ENCODE data around the gene ZFP3. TPM values are rescaled to one million over a fixed set of nuclear protein-coding genes. Genes with fewer than 3 reads are reported as not detected.

Gene ZFP3
- total and polyA plus RNA-seq, 2 of the 4 experiments (the other 2 are of a cell fraction) = 0.54 to 0.75 TPM

DNA sequence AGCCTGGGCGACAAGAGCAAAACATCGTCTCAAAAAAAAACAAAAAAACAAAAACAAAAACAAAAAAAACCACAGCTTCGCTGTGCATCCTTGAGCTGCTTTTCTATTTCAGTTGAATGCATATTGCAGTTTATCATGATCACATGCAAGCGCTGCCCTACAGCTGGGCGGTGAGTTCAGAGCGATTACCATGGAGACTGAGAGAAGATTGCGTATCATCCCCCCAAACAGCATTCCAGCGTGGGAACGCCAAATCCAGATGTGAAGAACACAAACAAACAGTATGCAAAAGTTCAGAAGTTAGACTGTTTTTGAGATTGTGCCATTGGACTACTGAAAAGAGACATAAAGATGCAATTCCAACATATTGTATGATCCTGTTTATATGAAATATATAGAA, 28.0 kb upstream of the ZFP3 start:
- Histone ChIP-seq H2BK120ac (ENCODE audit: low read depth, low read length) (no peak overlapping the region), H2AK5ac (ENCODE audit: low read depth, low read length) (no peak overlapping the region), H4K20me1 (ENCODE audit: insufficient read depth, low read length) (no peaks in the 10 kb centered on the region), H4K5ac (ENCODE audit: low read depth, low read length) (no peak overlapping the region), H4K91ac (ENCODE audit: insufficient read depth, low read depth, low read length) (no peak overlapping the region), H2BK20ac (ENCODE audit: low read depth, low read length) (no peak overlapping the region), H2AK9ac (replicated peaks; ENCODE audit: low read depth, low read length, poor library complexity) (no peak overlapping the region), H3K4ac (ENCODE audit: low read depth, low read length) (no peak overlapping the region), H2BK5ac (ENCODE audit: low read depth, low read length, poor library complexity, severe bottlenecking) (no peak overlapping the region), H3K9ac (ENCODE audit: low read depth, low read length) (no peak overlapping the region), H3K4me2 (ENCODE audit: low read depth, low read length) (no peak overlapping the region), H3K4me1 (ENCODE audit: control insufficient read depth, insufficient read depth, low read length) (no peaks in the 10 kb centered on the region), H3K18ac (ENCODE audit: low read depth, low read length) (no peak overlapping the region), H3K9me3 (ENCODE audit: control insufficient read depth, insufficient read depth, low read length) (no peaks in the 10 kb centered on the region), H3K27me3 (ENCODE audit: control insufficient read depth, insufficient read depth, low read length) (peaks cover 2% of the 10 kb centered on the region; the same call in 1 of the 2 replicates), H3K79me1 (ENCODE audit: low read depth in 1 of 2, low read length in 2 of 2) (no peaks in the 10 kb centered on the region), H3K36me3 (ENCODE audit: control insufficient read depth, insufficient read depth, low read length) (no peaks in the 10 kb centered on the region), H3K27ac (ENCODE audit: insufficient read depth, low read length) (no peak overlapping the region), H3K56ac (ENCODE audit: extremely low read depth, insufficient read depth, low read length) (no peak overlapping the region), H2BK15ac (ENCODE audit: low read depth, low read length) (no peak overlapping the region), H4K8ac (ENCODE audit: low read depth in 2 of 2, low read length in 2 of 2) (no peak overlapping the region), H3K4me3 (ENCODE audit: insufficient read depth, low read depth, low read length) (no peak overlapping the region), H3K14ac (replicated peaks; ENCODE audit: low read depth, low read length) (no peak overlapping the region), H3K23ac (ENCODE audit: low read depth, low read length) (no peak overlapping the region), H3K9me1 (ENCODE audit: insufficient read depth, low read length) (no peaks in the 10 kb centered on the region), H2AFZ (replicated peaks; ENCODE audit: low read length, poor library complexity) (no peak overlapping the region)
- in situ Hi-C loops (cut with MboI; ENCODE audit: low sequenced_read_pairs) (loop anchor here (10.0 kb wide), 1 partner anchor 135 kb away; no protein-coding TSS in a partner anchor), intact Hi-C loops (cut with micrococcal nuclease) (no loop called here), dilution Hi-C loops (cut with HindIII; ENCODE audit: low sequenced_read_pairs, unreplicated experiment) (no loop called here)
- CTCF ChIA-PET = interaction anchor here (0.7 kb wide), 1 partner anchor 53 kb away, joined by 4 read pairs; no protein-coding TSS in a partner anchor
- no peak for ATAC-seq (ENCODE audit: low read depth)
- peak; percentile 20 for DNase-seq
- TF ChIP-seq, protein P1, sequence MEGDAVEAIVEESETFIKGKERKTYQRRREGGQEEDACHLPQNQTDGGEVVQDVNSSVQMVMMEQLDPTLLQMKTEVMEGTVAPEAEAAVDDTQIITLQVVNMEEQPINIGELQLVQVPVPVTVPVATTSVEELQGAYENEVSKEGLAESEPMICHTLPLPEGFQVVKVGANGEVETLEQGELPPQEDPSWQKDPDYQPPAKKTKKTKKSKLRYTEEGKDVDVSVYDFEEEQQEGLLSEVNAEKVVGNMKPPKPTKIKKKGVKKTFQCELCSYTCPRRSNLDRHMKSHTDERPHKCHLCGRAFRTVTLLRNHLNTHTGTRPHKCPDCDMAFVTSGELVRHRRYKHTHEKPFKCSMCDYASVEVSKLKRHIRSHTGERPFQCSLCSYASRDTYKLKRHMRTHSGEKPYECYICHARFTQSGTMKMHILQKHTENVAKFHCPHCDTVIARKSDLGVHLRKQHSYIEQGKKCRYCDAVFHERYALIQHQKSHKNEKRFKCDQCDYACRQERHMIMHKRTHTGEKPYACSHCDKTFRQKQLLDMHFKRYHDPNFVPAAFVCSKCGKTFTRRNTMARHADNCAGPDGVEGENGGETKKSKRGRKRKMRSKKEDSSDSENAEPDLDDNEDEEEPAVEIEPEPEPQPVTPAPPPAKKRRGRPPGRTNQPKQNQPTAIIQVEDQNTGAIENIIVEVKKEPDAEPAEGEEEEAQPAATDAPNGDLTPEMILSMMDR (conservative IDR thresholded peaks at IDR 0.05; ENCODE audit: low read depth, low read length) = no peak
- TF ChIP-seq SMC3 (IDR thresholded peaks at IDR 0.05; ENCODE audit: low read depth, low read length) (no peak), MXI1 (IDR thresholded peaks at IDR 0.05; ENCODE audit: borderline replicate concordance, low read depth, low read length) (no peak), MAFK (IDR thresholded peaks at IDR 0.05; ENCODE audit: low read depth, low read length) (no peak), RFX5 (IDR thresholded peaks at IDR 0.05; ENCODE audit: low read depth, low read length) (no peak)
- BruUV-seq (replicated peaks) = no TSS peak
- POLR2A ChIA-PET (ENCODE audit: unreplicated experiment) = no interaction called here
- WGBS, 2 experiments (ENCODE audit: extremely low coverage in 2 of 2, insufficient read length in 1 of 2) = 83% methylated on average over 2 of the region's 9 CpGs; no CpG with 5 or more reads in 1 of the 2 experiments
